GM21515 (cell line): ENCODE data around the gene OR8S1.
"Not testable (repeated sequence)": the region's sequence is repeated elsewhere in the genome, so short reads cannot be mapped to it uniquely, and the experiment has no call there.

ENCODE experiments used
- ATAC-seq: cut with Tn5 transposase; IDR thresholded peaks from one replicate; pipeline ENCODE4 v1.9.1; 2021; ENCODE audit not compliant: unreplicated experiment

The OR8S1 gene

GRCh38 chr12:48553666-48554343, 28.4 kb downstream of the OR8S1 start:
- not testable (repeated sequence) for ATAC-seq

GRCh38 chr12:48556631-48557030, 31.2 kb downstream of the OR8S1 start:
- ATAC-seq, result no peak

GRCh38 chr12:48557919-48558318, 32.5 kb downstream of the OR8S1 start:
- no peak for ATAC-seq

- ATAC-seq, result no peak
Observed at GRCh38 chr12:48567731-48568130, 42.3 kb downstream of the OR8S1 start.

- ATAC-seq, result no peak
Observed at GRCh38 chr12:48569946-48570345, 44.5 kb downstream of the OR8S1 start, which contains the start of gene LALBA. Gene LALBA, minus strand, starts transcription at chr12:48570046. Its CDS starts 26 bp downstream, at chr12:48570020.

- no peak for ATAC-seq
Observed at GRCh38 chr12:48572326-48572725, 46.9 kb downstream of the OR8S1 start.
